ENCODE data around the gene ALOX15. TPM values are rescaled to one million over a fixed set of nuclear protein-coding genes. Genes with fewer than 3 reads are reported as not detected.
"Not testable (repeated sequence)": the region's sequence is repeated elsewhere in the genome, so short reads cannot be mapped to it uniquely, and the experiment has no call there.

ALOX15 gene
- total RNA-seq, 1 experiment from 2014 or later, result not detected

DNA sequence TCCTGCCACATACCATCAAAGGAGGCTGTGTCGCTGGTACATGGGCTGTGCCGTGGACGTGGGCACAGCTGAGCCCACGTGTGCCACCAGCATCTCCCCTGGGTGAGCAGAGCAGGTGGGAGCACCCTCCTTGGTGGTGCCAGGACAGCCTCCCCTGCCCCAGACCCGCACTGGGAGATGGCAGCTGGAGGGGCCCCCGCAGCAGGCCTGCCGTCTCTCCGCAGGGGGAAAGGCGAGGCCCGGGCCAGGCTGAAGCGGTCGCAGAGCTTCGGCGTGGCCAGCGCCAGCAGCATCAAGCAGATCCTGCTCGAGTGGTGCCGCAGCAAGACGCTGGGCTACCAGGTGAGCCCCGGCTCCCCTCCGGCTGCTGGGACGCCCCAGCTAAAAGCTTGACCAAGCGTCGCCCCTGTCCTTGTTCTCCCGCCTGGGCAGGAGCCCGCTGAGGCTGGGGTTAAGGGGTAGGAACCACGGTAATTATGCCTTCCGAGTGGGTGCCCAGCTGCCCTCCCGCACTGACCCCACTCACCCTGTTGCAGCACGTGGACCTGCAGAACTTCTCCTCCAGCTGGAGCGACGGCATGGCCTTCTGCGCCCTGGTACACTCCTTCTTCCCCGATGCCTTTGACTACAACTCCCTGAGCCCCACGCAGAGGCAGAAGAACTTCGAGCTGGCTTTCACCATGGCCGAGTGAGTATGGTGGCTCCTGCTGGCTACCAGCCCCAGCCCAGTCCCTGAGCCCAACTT, 44.7 kb downstream of the ALOX15 start:
- H3K9me3 Mint-ChIP-seq (ENCODE audit: unreplicated experiment), result no peaks in the 10 kb centered on the region
- no peak overlapping the region for H3K27ac Mint-ChIP-seq (ENCODE audit: low read depth, unreplicated experiment)
- POLR2A ChIA-PET, result no interaction called here
- no peak for DNase-seq (ENCODE audit: unreplicated experiment)
- BruUV-seq (replicated peaks), result no TSS peak
- intact Hi-C loops (cut with micrococcal nuclease), result no loop called here
- H3K4me1 Mint-ChIP-seq (ENCODE audit: insufficient read depth, unreplicated experiment), result no peaks in the 10 kb centered on the region
- no peaks in the 10 kb centered on the region for H3K36me3 Mint-ChIP-seq (ENCODE audit: insufficient read depth, unreplicated experiment)
- no peak overlapping the region for H3K4me3 Mint-ChIP-seq (ENCODE audit: unreplicated experiment)
- TF ChIP-seq, protein P1, sequence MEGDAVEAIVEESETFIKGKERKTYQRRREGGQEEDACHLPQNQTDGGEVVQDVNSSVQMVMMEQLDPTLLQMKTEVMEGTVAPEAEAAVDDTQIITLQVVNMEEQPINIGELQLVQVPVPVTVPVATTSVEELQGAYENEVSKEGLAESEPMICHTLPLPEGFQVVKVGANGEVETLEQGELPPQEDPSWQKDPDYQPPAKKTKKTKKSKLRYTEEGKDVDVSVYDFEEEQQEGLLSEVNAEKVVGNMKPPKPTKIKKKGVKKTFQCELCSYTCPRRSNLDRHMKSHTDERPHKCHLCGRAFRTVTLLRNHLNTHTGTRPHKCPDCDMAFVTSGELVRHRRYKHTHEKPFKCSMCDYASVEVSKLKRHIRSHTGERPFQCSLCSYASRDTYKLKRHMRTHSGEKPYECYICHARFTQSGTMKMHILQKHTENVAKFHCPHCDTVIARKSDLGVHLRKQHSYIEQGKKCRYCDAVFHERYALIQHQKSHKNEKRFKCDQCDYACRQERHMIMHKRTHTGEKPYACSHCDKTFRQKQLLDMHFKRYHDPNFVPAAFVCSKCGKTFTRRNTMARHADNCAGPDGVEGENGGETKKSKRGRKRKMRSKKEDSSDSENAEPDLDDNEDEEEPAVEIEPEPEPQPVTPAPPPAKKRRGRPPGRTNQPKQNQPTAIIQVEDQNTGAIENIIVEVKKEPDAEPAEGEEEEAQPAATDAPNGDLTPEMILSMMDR (IDR thresholded peaks at IDR 0.05; ENCODE audit: unreplicated experiment), result no peak
- CTCF ChIA-PET, result interaction anchor here (0.6 kb wide), 2 partner anchors 29 to 181 kb away, joined by 3 read pairs; no protein-coding TSS in a partner anchor
- peaks cover 12% of the 10 kb centered on the region for H3K27me3 Mint-ChIP-seq (ENCODE audit: insufficient read depth, unreplicated experiment)

DNA sequence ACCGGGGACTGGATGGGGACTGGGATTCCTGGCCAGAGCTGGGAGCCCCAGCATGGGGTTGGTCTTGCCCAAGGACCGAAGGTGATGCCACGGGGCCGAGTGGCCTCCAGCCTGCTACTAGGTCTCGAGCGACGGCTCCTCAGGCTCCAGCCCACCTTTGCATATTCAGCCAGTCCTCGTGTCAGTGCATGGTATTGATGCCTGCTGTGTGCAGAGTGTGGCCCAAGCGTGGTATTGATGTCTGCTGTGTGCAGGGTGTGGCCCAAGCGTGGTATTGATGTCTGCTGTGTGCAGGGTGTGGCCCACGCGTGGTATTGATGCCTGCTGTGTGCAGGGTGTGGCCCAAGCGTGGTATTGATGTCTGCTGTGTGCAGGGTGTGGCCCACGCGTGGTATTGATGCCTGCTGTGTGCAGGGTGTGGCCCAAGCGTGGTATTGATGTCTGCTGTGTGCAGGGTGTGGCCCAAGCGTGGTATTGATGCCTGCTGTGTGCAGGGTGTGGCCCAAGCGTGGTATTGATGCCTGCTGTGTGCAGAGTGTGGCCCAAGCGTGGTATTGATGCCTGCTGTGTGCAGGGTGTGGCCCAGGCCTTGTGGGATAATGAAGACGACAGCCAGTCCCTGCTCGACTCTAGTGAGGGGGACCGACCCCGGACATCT, 45.7 kb downstream of the ALOX15 start:
- H3K4me3 Mint-ChIP-seq (ENCODE audit: unreplicated experiment); H3K9me3 Mint-ChIP-seq (ENCODE audit: unreplicated experiment); DNase-seq (ENCODE audit: unreplicated experiment); BruUV-seq (replicated peaks); H3K36me3 Mint-ChIP-seq (ENCODE audit: insufficient read depth, unreplicated experiment); POLR2A ChIA-PET; H3K27ac Mint-ChIP-seq (ENCODE audit: low read depth, unreplicated experiment); intact Hi-C loops (cut with micrococcal nuclease); CTCF ChIA-PET; H3K4me1 Mint-ChIP-seq (ENCODE audit: insufficient read depth, unreplicated experiment): not testable (repeated sequence)
- H3K27me3 Mint-ChIP-seq (ENCODE audit: insufficient read depth, unreplicated experiment), result peaks cover 19% of the 10 kb centered on the region

DNA sequence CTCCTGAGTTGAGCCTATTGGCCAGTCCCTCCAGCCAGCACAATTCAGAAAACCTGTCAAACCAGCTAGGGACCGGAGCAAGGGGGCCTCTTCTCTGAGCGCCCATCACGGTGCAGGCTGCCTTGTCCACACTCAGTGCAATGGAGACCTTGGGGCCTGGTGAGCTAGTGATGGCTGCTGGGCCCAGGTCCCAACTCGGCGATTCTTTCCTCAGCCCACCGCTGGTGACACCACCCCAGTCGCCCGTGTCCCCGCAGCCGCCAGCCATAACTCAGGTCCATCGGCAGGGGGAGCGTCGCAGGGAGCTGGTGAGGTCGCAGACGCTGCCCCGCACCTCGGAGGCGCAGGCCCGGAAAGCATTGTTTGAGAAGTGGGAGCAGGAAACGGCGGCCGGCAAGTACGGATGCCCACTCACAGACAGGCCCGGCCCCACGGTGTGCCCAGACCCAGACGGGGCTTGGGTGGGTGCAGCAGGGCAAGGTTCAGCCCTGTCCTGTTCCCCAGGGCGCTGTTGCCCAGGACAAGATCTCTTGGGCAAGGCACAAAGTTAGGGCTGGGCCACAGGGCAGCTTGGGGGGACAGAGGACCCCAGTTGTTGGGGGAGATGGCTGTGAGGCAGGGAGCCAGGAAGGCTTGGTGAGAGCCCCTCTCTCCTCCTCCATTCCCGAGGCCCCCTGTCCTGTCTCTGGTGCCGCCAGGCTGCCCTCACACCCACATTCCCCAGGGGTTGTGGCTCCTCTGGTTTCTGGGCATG, 46.4 kb downstream of the ALOX15 start:
- CTCF ChIA-PET, result no interaction called here
- POLR2A ChIA-PET, result no interaction called here
- Mint-ChIP-seq H3K4me3 (ENCODE audit: unreplicated experiment) (no peak overlapping the region), H3K4me1 (ENCODE audit: insufficient read depth, unreplicated experiment) (no peaks in the 10 kb centered on the region), H3K27me3 (ENCODE audit: insufficient read depth, unreplicated experiment) (peaks cover 20% of the 10 kb centered on the region), H3K27ac (ENCODE audit: low read depth, unreplicated experiment) (no peak overlapping the region), H3K9me3 (ENCODE audit: unreplicated experiment) (no peaks in the 10 kb centered on the region), H3K36me3 (ENCODE audit: insufficient read depth, unreplicated experiment) (no peaks in the 10 kb centered on the region)
- BruUV-seq (replicated peaks), result no TSS peak
- intact Hi-C loops (cut with micrococcal nuclease), result no loop called here
- no peak for DNase-seq (ENCODE audit: unreplicated experiment)
- TF ChIP-seq, protein P1 (IDR thresholded peaks at IDR 0.05; ENCODE audit: unreplicated experiment), result no peak

DNA sequence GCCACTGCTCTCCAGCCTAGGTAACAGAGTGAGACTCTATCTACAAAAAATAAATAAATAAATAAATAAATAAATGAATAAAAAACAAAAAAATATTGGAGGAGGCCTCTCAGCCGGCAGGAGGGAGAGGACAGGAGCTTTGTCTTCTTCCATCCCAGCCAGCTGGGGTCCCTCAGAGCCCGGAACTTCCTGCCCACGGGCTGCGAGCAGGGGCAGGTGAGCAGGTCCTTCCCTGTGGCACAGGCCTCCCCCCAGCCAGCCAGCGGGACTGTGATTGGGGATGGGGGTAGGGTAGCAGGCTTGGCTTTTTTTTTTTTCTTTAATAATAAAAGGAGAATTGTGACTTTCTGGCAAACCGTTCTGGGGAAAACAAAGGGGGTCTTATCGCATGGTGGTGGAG, 47.1 kb downstream of the ALOX15 start:
- Mint-ChIP-seq H3K4me1 (ENCODE audit: insufficient read depth, unreplicated experiment) (no peaks in the 10 kb centered on the region), H3K4me3 (ENCODE audit: unreplicated experiment) (no peak overlapping the region), H3K36me3 (ENCODE audit: insufficient read depth, unreplicated experiment) (no peaks in the 10 kb centered on the region), H3K27ac (ENCODE audit: low read depth, unreplicated experiment) (no peak overlapping the region), H3K27me3 (ENCODE audit: insufficient read depth, unreplicated experiment) (peaks cover 20% of the 10 kb centered on the region), H3K9me3 (ENCODE audit: unreplicated experiment) (no peaks in the 10 kb centered on the region)
- intact Hi-C loops (cut with micrococcal nuclease), result no loop called here
- BruUV-seq (replicated peaks), result no TSS peak
- ChIA-PET POLR2A (no interaction called here), CTCF (no interaction called here)
- no peak for DNase-seq (ENCODE audit: unreplicated experiment)
- TF ChIP-seq, protein P1 (IDR thresholded peaks at IDR 0.05; ENCODE audit: unreplicated experiment), result no peak
